ENCODE measurements around the gene PIK3CB. TPM values are rescaled to one million over a fixed set of nuclear protein-coding genes. Genes with fewer than 3 reads are reported as not detected.
A peak's percentile ranks its signal among the peaks of the same experiment; 100 is the strongest.
"Not testable (repeated sequence)": the region's sequence is repeated elsewhere in the genome, so short reads cannot be mapped to it uniquely, and the experiment has no call there.

PIK3CB gene
- total and polyA plus RNA-seq, 2 donors, result 14.3 to 22.8 TPM

DNA sequence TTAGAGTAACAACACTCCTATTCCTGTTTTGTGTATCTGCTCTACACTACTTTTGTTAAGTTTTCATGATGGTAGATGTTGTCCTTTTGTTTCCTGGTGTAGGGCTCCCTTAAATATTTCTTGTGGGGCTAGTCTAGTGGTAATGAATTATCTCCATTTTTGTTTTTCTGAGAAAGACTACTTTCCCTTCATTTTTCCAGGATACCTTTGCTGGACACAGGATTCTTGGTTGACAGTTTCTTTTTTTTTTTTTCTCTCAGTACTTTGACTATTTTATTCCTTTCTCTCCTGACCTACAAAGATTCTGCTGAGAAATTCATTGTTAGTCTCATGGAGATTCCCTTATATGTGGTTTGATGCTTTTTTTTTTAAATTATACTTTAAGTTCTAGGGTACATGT lies 188.2 kb downstream of the PIK3CB start:
- H3K27ac ChIP-seq (ENCODE audit: low read depth), result no peak overlapping the region
- DNase-seq (ENCODE audit: extremely low spot score), result no peak

DNA sequence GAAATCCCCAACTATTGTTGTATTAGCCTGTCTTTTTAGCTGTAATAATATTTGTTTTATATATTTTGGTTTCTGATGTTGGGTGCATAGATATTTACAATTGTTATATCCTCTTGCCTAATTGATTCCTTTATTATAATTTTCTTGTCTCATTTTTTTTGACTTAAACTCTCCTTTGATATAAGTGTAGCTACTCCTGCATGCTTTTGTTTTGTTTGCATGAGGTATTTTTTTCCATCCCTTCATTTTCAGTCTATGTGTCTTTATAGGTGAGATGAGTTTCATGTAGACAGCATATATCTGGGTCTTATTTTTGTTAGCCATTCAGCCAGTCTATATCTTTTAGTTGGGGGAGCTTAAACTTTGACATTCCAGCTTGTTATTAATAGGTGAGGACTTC lies 188.7 kb downstream of the PIK3CB start:
- no peak overlapping the region for H3K4me3 ChIP-seq (ENCODE audit: low read depth, low read length)
- H3K36me3 ChIP-seq (ENCODE audit: insufficient read depth), result peaks cover 3% of the 10 kb centered on the region
- no peak overlapping the region for H3K27ac ChIP-seq (ENCODE audit: low read depth)
- H3K4me1 ChIP-seq (ENCODE audit: insufficient read depth), result no peaks in the 10 kb centered on the region
- no peak for DNase-seq (ENCODE audit: extremely low spot score)

More for the DNA sequence above, 188.2 kb downstream of the PIK3CB start:
- Histone ChIP-seq H3K4me3 (ENCODE audit: low read depth, low read length) (no peak overlapping the region), H3K36me3 (ENCODE audit: insufficient read depth) (peaks cover 5% of the 10 kb centered on the region), H3K4me1 (ENCODE audit: insufficient read depth) (no peaks in the 10 kb centered on the region)

DNA sequence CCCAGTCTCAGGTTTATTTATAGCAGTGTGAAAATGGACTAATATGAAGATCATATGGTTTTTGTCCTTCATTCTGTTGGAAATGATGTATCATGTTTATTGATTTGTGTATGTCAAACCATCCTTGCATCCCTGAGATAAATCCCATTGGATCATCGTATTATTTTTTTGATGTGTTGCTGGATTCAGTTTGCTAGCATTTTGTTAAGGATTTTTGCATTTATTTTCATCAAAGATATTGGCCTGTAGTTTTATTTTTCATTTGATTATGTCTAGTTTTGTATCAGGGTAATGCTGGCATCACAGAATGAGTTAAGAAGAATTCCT lies 191.8 kb downstream of the PIK3CB start:
- H3K4me3 ChIP-seq (ENCODE audit: low read depth, low read length), result no peak overlapping the region
- WGBS, result 96% methylated on average over 1 of the region's 1 CpG
- no peak overlapping the region for H3K27ac ChIP-seq (ENCODE audit: low read depth)
- DNase-seq (ENCODE audit: extremely low spot score), result no peak
- H3K36me3 ChIP-seq (ENCODE audit: insufficient read depth), result no peaks in the 10 kb centered on the region
- H3K4me1 ChIP-seq (ENCODE audit: insufficient read depth), result no peaks in the 10 kb centered on the region

DNA sequence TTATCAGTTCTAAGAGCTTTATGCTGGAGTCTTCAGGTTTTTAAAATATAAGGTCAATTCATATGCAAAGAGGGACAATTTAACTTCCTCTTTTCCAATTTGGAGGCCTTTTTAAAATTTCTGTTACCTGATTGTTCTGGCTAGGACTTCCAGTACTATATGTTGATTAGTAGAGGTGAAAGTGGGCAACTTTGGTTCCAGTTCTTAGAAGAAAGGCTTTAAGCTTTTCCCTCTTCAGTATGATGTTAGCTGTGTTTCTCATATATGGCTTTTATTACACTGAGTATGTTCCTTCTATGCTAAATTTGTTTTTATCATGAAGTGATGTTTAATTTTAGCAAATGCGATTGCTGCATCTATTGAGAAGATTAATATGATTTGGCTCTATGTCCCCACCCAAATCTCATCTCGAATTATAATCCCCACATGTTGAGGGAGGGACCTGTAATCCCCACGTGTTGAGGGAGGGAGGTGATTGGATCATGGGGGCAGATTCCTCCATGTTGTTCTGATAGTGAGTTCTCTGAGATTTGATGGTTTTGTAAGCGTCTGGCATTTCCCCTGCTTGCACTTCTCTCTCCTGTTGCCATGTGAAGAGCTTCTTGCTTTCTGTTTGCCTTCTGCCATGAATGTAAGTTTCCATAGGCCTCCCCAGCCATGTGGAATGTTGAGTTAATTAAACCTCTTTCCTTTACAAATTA lies 192.4 kb downstream of the PIK3CB start:
- no peak overlapping the region for H3K4me3 ChIP-seq (ENCODE audit: low read depth, low read length)
- H3K4me1 ChIP-seq (ENCODE audit: insufficient read depth), result no peaks in the 10 kb centered on the region
- DNase-seq (ENCODE audit: extremely low spot score), result no peak
- 81% methylated on average over 4 of the region's 4 CpGs for WGBS
- H3K36me3 ChIP-seq (ENCODE audit: insufficient read depth), result no peaks in the 10 kb centered on the region
- H3K27ac ChIP-seq (ENCODE audit: low read depth), result no peak overlapping the region

DNA sequence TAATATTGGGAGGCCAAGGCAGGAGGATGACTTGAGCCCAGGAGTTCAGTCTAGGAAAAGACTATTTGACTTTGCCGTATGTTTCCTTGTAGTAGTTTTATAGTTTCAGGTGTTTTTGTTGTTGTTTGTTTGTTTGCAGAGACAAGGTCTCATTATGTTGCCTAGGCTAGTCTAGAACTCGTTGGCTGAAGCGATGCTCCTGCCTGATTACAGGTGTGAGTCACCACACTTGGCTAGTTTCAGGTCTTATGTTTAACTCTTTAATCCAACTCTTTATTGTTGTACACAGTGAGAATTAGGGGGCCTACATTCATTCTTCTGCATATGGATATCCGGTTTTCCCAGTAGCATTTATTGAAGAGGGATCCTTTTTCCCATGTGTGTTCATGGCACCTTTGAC lies 194.2 kb downstream of the PIK3CB start:
- Histone ChIP-seq H3K4me3 (ENCODE audit: low read depth, low read length) (no peak overlapping the region), H3K36me3 (ENCODE audit: insufficient read depth) (no peaks in the 10 kb centered on the region), H3K27ac (ENCODE audit: low read depth) (no peak overlapping the region), H3K4me1 (ENCODE audit: insufficient read depth) (no peaks in the 10 kb centered on the region)
- DNase-seq (ENCODE audit: extremely low spot score), result no peak
- WGBS, result 83% methylated on average over 4 of the region's 4 CpGs

DNA sequence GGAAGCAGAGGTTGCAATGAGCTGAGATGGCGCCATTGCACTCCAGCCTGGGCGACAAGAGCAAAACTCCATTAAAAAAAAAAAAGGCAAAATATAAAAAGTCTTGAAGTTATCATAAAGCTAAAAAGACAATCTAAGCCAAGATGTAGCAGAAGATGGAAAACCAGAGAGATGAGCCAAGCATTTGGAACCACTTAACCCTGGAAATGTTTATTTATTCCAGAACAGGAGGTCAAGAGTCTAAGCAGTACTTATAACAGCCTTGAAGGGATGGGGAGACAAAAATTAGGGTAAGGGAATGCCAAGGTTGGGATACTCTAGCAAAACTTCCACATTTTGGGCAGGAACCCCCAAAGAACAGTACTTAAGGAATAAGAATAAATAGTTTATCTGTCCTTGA lies 196.1 kb downstream of the PIK3CB start:
- no peak for DNase-seq (ENCODE audit: extremely low spot score)
- no peak overlapping the region for H3K4me3 ChIP-seq (ENCODE audit: low read depth, low read length)
- H3K4me1 ChIP-seq (ENCODE audit: insufficient read depth), result no peaks in the 10 kb centered on the region
- WGBS, result 89% methylated on average over 2 of the region's 2 CpGs
- H3K36me3 ChIP-seq (ENCODE audit: insufficient read depth), result peaks cover under 1% of the 10 kb centered on the region
- H3K27ac ChIP-seq (ENCODE audit: low read depth), result no peak overlapping the region

DNA sequence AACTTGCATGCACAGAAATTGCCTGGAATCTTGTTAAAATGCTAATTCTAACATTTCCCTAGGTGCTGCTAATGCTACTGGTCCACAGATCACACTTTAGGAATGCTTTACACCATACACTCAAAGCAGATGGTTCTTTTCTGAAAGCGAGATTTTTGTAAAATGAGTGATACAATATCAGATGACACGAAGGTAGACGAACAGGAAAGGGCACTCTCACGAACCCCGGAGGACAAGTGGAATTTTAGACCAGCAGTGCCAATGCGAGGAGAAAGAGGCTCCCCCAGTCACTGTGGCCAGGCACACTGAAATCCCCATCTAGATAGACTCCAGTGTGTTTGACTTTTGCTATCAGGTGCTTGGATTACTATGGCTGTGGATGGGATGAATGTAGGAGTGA lies 205.2 kb downstream of the PIK3CB start:
- WGBS, result 74% methylated on average over 6 of the region's 6 CpGs
- DNase-seq (ENCODE audit: extremely low spot score), result no peak
- peaks cover 4% of the 10 kb centered on the region for H3K36me3 ChIP-seq (ENCODE audit: insufficient read depth)

DNA sequence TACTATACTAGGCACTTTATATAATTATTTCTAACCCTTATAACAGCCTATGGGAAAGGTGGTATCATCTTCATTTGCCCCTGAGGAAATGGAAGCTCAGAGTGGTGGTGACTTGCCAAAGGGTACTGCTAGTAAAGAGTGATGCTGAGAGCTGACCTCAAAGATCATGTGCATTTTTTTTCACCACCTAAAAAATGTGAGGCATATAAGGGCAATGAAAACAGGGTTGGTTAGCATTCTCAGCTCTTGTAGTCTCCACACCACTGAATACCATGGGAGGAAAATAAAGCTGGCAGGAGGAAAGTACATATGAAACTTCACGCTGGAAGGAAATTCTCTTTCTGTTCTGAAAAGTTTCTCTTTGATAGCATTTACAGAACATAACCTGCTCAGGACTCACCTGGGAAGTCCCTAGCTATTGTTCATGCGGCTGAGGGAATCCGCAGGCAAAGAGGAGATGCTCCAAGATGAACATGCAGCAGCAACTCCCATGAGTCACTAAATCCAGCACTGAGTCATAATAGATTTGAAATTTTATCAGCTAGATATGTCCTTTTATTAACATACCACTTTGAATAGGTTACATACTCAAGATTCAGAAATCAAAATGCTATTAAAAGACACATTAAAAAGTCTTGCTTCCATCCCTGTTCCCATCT lies 208.9 kb downstream of the PIK3CB start:
- 91% methylated on average over 3 of the region's 3 CpGs for WGBS
- Histone ChIP-seq H3K4me3 (ENCODE audit: low read depth, low read length) (no peak overlapping the region), H3K27ac (ENCODE audit: low read depth) (no peak overlapping the region), H3K4me1 (ENCODE audit: insufficient read depth) (no peaks in the 10 kb centered on the region), H3K36me3 (ENCODE audit: insufficient read depth) (peaks cover 2% of the 10 kb centered on the region)
- no peak for DNase-seq (ENCODE audit: extremely low spot score)

More for the DNA sequence above, 205.2 kb downstream of the PIK3CB start:
- H3K4me3 ChIP-seq (ENCODE audit: low read depth, low read length), result no peak overlapping the region
- H3K4me1 ChIP-seq (ENCODE audit: insufficient read depth), result no peaks in the 10 kb centered on the region
- H3K27ac ChIP-seq (ENCODE audit: low read depth), result no peak overlapping the region

DNA sequence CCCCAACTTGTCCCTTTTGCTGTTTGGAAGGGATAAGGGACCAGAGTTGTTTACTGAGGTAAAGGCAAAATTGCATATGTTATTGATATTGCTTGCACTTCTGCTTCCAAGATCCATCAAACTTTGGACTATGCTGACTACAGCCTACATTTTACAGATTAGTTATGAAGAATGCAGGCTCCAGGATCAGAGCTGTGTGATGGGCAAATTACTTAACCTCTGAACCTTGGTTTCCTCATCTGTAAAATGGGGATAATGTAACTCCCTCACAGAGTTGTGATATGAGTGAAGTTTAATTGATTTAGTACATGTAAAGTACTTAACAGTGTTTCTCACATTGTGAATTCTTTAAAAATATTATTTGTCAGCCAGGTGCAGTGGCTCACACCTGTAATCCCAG lies 210.2 kb downstream of the PIK3CB start:
- H3K4me1 ChIP-seq (ENCODE audit: insufficient read depth), result no peaks in the 10 kb centered on the region
- H3K36me3 ChIP-seq (ENCODE audit: insufficient read depth), result peaks cover 2% of the 10 kb centered on the region
- no peak overlapping the region for H3K27ac ChIP-seq (ENCODE audit: low read depth)
- H3K4me3 ChIP-seq (ENCODE audit: low read depth, low read length), result no peak overlapping the region
- DNase-seq (ENCODE audit: extremely low spot score), result no peak

DNA sequence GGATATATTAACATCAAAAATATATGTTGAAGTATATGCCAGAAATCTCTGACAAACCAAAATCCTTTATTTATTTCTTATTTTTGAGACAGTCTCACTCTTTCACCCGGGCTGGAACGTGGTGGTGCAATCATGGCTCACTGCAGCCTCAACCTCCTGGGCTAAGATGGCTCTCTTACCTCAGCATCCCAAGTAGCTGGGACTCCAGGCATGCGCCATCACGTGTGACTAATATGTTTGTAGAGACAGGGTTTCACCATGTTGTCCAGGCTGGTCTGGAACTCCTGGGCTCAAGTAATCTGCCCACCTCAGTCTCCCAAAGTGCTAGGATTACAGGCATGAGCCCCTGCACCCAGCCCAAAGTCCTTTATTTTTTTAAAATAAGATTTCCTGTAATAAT lies 214.3 kb downstream of the PIK3CB start:
- no peaks in the 10 kb centered on the region for H3K4me1 ChIP-seq (ENCODE audit: insufficient read depth)
- H3K4me3 ChIP-seq (ENCODE audit: low read depth, low read length), result no peak overlapping the region
- DNase-seq (ENCODE audit: extremely low spot score), result no peak
- no peak overlapping the region for H3K27ac ChIP-seq (ENCODE audit: low read depth)
- 93% methylated on average over 4 of the region's 4 CpGs for WGBS
- H3K36me3 ChIP-seq (ENCODE audit: insufficient read depth), result no peaks in the 10 kb centered on the region

DNA sequence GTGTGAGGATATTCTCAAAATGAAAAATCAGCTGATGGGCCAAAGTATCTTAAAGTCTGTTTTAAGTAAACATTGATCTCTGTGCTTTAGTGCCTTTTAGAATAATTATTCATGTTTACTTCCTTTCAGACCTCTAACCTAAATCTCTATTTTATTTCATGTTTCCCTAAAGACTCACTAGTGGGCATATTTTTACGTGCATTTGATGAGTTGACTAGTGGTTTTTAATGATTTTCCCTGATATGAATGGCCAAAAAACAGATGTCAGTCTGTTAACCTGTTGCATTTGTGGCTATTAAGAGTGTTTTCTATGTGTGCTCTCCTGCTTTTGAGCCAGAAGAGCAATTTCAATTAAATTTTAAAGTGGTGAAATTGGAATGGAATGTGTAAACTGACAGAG lies 219.3 kb downstream of the PIK3CB start:
- no peak for DNase-seq (ENCODE audit: extremely low spot score)
- Histone ChIP-seq H3K4me3 (ENCODE audit: low read depth, low read length) (no peak overlapping the region), H3K36me3 (ENCODE audit: insufficient read depth) (no peaks in the 10 kb centered on the region), H3K27ac (ENCODE audit: low read depth) (no peak overlapping the region), H3K4me1 (ENCODE audit: insufficient read depth) (no peaks in the 10 kb centered on the region)
- 88% methylated on average over 1 of the region's 1 CpG for WGBS

DNA sequence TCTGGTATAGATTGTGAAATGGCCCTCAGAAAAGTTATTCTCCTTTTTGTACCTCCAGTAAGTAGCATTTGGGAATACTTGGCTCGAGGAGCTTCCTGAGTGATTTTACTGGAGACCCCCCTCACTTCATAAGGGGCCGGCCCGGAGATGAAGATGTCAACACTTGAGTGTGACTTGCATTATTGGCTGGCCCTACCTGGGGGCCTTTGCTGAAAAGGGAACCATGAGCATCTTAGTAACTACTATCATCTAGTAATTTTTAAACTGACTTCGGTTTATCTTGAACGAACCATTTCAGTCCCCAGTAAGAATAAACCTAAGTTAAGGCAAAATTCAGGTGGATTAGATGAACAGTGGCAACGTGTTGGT lies 224.8 kb downstream of the PIK3CB start:
- Histone ChIP-seq H3K27ac (ENCODE audit: low read depth) (peak overlapping the region; percentile 52), H3K4me1 (ENCODE audit: insufficient read depth) (no peaks in the 10 kb centered on the region), H3K4me3 (ENCODE audit: low read depth, low read length) (no peak overlapping the region), H3K36me3 (ENCODE audit: insufficient read depth) (no peaks in the 10 kb centered on the region)
- DNase-seq (ENCODE audit: extremely low spot score), result no peak
- 62% methylated on average over 6 of the region's 6 CpGs for WGBS

DNA sequence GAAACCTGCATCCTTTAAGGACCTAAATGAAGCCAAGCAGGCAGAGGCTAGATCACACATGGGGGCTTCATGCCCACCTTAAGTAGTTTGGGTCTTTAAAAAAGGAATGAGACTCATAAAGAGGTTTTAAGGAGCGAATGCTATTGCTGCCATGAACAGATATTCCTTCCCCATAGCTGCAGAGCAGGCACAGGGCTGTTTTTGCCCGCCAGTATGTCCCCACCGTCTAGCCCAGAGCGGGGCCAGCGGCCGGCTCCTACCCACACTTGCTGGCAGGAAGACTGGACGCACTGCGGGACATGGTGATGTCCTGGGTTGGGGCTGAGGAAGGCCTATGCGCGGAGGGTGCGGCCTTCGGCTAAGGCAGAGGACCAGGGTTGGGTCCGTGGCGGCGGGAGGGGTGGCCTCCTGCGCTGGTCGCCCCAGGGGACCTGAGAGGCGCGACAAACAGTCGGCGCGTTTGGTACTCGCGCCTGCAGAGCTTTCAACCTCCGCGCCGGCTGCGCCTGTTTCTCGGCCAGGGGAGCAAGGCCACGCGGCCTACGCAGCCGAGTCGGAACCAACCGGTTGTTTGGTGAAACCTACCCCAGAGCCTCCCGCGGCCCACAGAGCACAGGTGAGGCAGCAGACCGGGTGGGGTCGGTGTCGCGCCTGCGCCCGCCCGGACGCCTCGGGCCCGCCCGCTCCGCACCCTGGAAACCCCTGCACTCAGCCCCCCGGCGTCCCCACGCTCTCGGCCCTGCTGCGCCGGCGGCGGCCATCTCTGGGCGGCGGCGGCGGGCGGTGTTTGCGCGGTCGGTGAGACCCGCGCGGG lies 226.2 kb downstream of the PIK3CB start, which contains the start of gene FAIM:
Gene FAIM (plus strand): TSS at position 450 of the 814 bp plus-strand sequence. CDS start 10,956 bp downstream, outside the sequence.
- no peaks in the 10 kb centered on the region for H3K4me1 ChIP-seq (ENCODE audit: insufficient read depth)
- peak; percentile 21 for DNase-seq (ENCODE audit: extremely low spot score)
- H3K27ac ChIP-seq (ENCODE audit: low read depth), result peak within 1 kb of the TSS; percentile 98
- 2% methylated on average over 68 of the region's 68 CpGs for WGBS
- H3K4me3 ChIP-seq (ENCODE audit: low read depth, low read length), result peak within 1 kb of the TSS; percentile 74
- H3K36me3 ChIP-seq (ENCODE audit: insufficient read depth), result no peaks in the 10 kb centered on the region

DNA sequence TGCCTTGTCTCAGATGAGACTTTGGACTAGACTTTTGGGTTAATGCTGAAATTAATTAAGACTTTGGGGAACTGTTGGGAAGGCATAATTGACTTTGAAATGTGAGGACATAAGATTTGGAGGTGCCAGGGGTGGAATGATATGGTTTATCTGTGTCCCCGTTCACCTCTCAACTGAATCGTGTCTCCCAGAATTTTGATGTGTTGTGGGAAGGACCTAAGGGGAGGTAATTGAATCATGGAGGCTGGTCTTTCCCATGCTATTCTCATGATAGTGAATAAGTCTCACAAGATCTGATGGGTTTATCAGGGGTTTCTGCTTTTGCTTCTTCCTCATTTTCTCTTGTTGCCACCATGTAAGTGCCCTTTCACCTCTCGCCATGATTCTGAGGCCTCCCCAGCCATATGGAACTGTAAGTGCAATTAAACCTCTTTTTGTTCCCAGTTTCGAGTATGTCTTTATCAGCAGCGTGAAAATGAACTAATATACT lies 230.6 kb downstream of the PIK3CB start:
- DNase-seq (ENCODE audit: extremely low spot score); H3K4me3 ChIP-seq (ENCODE audit: low read depth, low read length); H3K27ac ChIP-seq (ENCODE audit: low read depth); H3K36me3 ChIP-seq (ENCODE audit: insufficient read depth); H3K4me1 ChIP-seq (ENCODE audit: insufficient read depth): not testable (repeated sequence)
- WGBS, result 96% methylated on average over 5 of the region's 5 CpGs
